ENCODE measurements around the gene DLX5. TPM values are rescaled to one million over a fixed set of nuclear protein-coding genes. Genes with fewer than 3 reads are reported as not detected.

Gene DLX5
- total and polyA plus RNA-seq, 2 donors (not counting 1 experiment from before 2014, with no cell fraction given): not detected

DNA sequence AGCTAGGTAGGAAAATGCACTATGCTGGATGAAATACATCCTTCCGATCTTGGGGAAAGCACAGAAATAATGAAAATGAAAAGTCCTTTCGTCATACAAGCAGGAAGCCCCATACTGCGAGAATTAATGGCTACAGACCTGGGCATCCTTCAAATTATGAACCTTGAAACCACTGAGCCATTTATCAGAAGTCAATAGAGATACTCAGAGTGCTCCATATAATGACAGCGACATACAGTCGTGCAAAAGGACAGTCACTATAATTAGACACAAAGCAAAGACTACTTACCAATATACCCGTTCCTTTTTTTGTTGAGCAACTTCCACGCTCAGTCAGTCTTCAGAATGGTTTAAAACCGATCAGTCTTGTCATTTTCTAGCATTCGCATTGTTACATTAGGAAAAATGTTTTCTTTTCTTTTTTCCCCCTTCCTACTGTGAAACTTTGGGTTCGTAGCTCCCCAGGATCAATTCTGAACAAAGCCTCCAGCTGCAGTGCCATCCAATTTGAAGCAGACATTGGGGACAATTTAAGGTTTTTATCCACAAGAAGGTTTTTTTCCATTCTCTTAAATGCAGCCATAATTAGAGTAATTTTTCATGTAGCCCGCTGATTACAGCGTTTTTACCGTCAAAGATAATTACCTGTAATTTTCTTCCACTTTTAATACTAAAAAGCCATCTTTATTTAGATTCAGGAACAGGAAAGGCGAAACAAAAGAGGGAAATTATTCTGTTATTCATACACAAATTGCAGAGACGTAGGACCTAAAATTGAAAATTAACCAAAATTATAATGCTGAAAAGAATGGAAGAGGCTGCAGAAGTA, 12.9 kb downstream of the DLX5 start:
- no peaks in the 10 kb centered on the region for H3K36me3 ChIP-seq (replicated peaks in 1 of 2; ENCODE audit: control extremely low read depth in 1 of 2, control insufficient read depth in 1 of 2, extremely low read depth in 1 of 2, insufficient read depth in 2 of 2, low read length in 1 of 2)
- peaks cover 0 to 14% (median 0%) of the 10 kb centered on the region in 3 donors for H3K9me3 ChIP-seq (ENCODE audit: control extremely low read depth in 1 of 3, control insufficient read depth in 2 of 3, insufficient read depth in 1 of 3, low read length in 2 of 3)
- peaks cover 4 to 8% of the 10 kb centered on the region in 2 donors for H3K4me1 ChIP-seq (ENCODE audit: control insufficient read depth in 2 of 2, insufficient read depth in 2 of 2, low read length in 2 of 2)
- H3K4me1 Mint-ChIP-seq: peaks cover 4% of the 10 kb centered on the region
- H2AFZ ChIP-seq (ENCODE audit: insufficient read depth, low read depth, low read length, poor library complexity, severe bottlenecking): no peak overlapping the region
- peaks cover 88% of the 10 kb centered on the region for H3K27me3 Mint-ChIP-seq
- intact Hi-C loops (cut with micrococcal nuclease): no loop called here
- no peak overlapping the region for H3K27ac Mint-ChIP-seq
- 25% methylated on average over 4 of the region's 15 CpGs for WGBS (ENCODE audit: insufficient coverage)
- no peaks in the 10 kb centered on the region for H4K20me1 ChIP-seq (ENCODE audit: control insufficient read depth, insufficient read depth, low read length, poor library complexity, severe bottlenecking)
- H3K9me3 Mint-ChIP-seq (ENCODE audit: insufficient read depth): no peaks in the 10 kb centered on the region
- POLR2A ChIA-PET: no interaction called here
- CTCF ChIA-PET: no interaction called here
- no peaks in the 10 kb centered on the region for H3K79me2 ChIP-seq (ENCODE audit: control insufficient read depth, insufficient read depth, low read length)
- ATAC-seq (ENCODE audit: low read depth) (no peak), DNase-seq (no peak)
- peaks cover 0 to 77% (median 71%) of the 10 kb centered on the region in 4 experiments for H3K27me3 ChIP-seq (replicated peaks in 1 of 4; ENCODE audit: control extremely low read depth in 1 of 4, control insufficient read depth in 3 of 4, insufficient read depth in 4 of 4, low read length in 3 of 4)
- H3K9ac ChIP-seq (ENCODE audit: low read length): no peak overlapping the region
- no peak for TF ChIP-seq EZH2 (IDR thresholded peaks at IDR 0.05; ENCODE audit: borderline replicate concordance, insufficient read depth, low read depth, low read length, poor library complexity, severe bottlenecking)
- TF ChIP-seq, protein P1, sequence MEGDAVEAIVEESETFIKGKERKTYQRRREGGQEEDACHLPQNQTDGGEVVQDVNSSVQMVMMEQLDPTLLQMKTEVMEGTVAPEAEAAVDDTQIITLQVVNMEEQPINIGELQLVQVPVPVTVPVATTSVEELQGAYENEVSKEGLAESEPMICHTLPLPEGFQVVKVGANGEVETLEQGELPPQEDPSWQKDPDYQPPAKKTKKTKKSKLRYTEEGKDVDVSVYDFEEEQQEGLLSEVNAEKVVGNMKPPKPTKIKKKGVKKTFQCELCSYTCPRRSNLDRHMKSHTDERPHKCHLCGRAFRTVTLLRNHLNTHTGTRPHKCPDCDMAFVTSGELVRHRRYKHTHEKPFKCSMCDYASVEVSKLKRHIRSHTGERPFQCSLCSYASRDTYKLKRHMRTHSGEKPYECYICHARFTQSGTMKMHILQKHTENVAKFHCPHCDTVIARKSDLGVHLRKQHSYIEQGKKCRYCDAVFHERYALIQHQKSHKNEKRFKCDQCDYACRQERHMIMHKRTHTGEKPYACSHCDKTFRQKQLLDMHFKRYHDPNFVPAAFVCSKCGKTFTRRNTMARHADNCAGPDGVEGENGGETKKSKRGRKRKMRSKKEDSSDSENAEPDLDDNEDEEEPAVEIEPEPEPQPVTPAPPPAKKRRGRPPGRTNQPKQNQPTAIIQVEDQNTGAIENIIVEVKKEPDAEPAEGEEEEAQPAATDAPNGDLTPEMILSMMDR (IDR thresholded peaks at IDR 0.05): no peak
- no peak overlapping the region for H3K4me2 ChIP-seq (replicated peaks; ENCODE audit: low read depth, low read length, poor library complexity, severe bottlenecking)
- no peak overlapping the region for H3K4me3 Mint-ChIP-seq
- H3K27ac ChIP-seq (ENCODE audit: low read length in 2 of 2): no peak overlapping the region
- H3K4me3 ChIP-seq (ENCODE audit: control extremely low read depth in 1 of 5, extremely low read depth in 1 of 5, insufficient read depth in 1 of 5, low read depth in 2 of 5, low read length in 4 of 5): no peak overlapping the region

DNA sequence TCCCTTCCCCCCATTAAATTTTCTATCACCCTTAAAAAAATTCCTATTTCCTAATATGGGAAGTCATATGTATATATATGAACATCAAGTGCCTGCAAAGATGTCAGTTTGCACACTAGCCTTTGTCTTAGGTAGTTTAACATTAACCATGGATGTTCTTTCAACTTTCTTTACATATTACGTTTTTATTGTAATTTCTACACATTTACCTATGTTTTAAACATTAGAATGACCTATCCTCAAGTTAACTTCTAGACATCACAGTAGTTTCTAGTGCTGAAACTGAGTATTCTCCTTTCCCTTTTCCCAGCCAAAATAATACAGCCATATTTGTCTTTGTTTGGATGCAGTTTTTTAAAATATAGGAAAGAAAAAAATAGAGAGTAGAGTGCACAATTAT, 13.5 kb downstream of the DLX5 start:
- peaks cover 0 to 74% (median 69%) of the 10 kb centered on the region in 4 experiments for H3K27me3 ChIP-seq (replicated peaks in 1 of 4; ENCODE audit: control extremely low read depth in 1 of 4, control insufficient read depth in 3 of 4, insufficient read depth in 4 of 4, low read length in 3 of 4)
- CTCF ChIA-PET: no interaction called here
- no peak for ATAC-seq (ENCODE audit: low read depth)

More for the DNA sequence above, 13.5 kb downstream of the DLX5 start:
- no CpG with 5 or more reads among the region's 1 CpG for WGBS (ENCODE audit: insufficient coverage)
- Mint-ChIP-seq H3K9me3 (ENCODE audit: insufficient read depth) (no peaks in the 10 kb centered on the region), H3K27me3 (peaks cover 85% of the 10 kb centered on the region), H3K27ac (no peak overlapping the region), H3K4me1 (peaks cover 8% of the 10 kb centered on the region), H3K4me3 (no peak overlapping the region)
- Histone ChIP-seq H3K4me1 (ENCODE audit: control insufficient read depth in 2 of 2, insufficient read depth in 2 of 2, low read length in 2 of 2) (peaks cover 7 to 10% of the 10 kb centered on the region in 2 donors), H3K79me2 (ENCODE audit: control insufficient read depth, insufficient read depth, low read length) (no peaks in the 10 kb centered on the region), H3K4me2 (replicated peaks; ENCODE audit: low read depth, low read length, poor library complexity, severe bottlenecking) (no peak overlapping the region), H3K27ac (ENCODE audit: low read length in 2 of 2) (no peak overlapping the region), H3K36me3 (replicated peaks in 1 of 2; ENCODE audit: control extremely low read depth in 1 of 2, control insufficient read depth in 1 of 2, extremely low read depth in 1 of 2, insufficient read depth in 2 of 2, low read length in 1 of 2) (no peaks in the 10 kb centered on the region), H3K9me3 (ENCODE audit: control extremely low read depth in 1 of 3, control insufficient read depth in 2 of 3, insufficient read depth in 1 of 3, low read length in 2 of 3) (peaks cover 0 to 11% (median 0%) of the 10 kb centered on the region in 3 donors), H2AFZ (ENCODE audit: insufficient read depth, low read depth, low read length, poor library complexity, severe bottlenecking) (no peak overlapping the region), H3K9ac (ENCODE audit: low read length) (no peak overlapping the region), H4K20me1 (ENCODE audit: control insufficient read depth, insufficient read depth, low read length, poor library complexity, severe bottlenecking) (no peaks in the 10 kb centered on the region), H3K4me3 (ENCODE audit: control extremely low read depth in 1 of 5, extremely low read depth in 1 of 5, insufficient read depth in 1 of 5, low read depth in 2 of 5, low read length in 4 of 5) (no peak overlapping the region)
- POLR2A ChIA-PET: no interaction called here
- intact Hi-C loops (cut with micrococcal nuclease): no loop called here
- TF ChIP-seq, protein P1 (IDR thresholded peaks at IDR 0.05): no peak
- TF ChIP-seq EZH2 (IDR thresholded peaks at IDR 0.05; ENCODE audit: borderline replicate concordance, insufficient read depth, low read depth, low read length, poor library complexity, severe bottlenecking): no peak
- DNase-seq: no peak
